SHP77 (cell line): ENCODE measurements around the gene CHRM2.

ENCODE experiments used
- DNase-seq, 2 experiments: peaks; one replicate each; lab custom pipeline; 2025; lab: John Stamatoyannopoulos, UW

CHRM2 gene

DNA sequence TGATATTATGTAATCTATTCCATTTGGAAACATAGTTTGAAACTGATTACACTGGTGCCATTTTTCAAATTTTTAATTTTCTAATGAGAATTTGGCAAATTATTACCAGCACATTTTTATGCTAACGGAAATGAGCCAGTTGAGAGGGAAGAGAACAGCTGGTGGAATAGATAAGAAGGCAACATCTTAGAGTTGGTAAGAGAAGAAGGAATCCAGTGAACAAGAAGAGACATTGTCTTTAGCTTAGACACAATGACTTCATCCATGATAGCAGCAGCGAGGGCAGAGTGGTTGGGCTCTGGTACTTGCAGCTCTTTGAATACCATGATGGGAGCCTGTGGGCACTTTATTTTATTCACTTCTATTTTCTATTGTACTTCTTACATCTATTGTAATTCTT lies 89.6 kb downstream of the CHRM2 start:
- DNase-seq = no peak

DNA sequence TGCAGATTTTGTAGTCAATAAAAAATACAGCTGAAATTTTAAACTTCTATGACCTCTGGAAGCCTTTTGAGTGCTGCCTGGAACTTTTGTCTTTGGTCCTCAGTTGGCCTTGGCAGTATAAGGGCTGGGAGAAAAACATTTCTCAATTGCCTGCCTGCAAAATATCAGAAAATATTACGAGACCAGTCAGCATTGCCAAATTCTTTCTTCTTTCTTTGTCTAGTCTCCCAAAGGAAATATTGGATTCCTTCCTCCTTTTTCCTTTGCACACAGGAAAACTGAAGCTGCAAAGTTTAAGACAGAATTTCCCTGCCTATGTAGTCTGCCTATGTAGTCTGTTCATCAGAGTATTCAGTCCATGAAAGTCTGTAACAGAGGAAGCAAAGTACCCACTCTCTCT lies 95.9 kb downstream of the CHRM2 start:
- no peak for DNase-seq

DNA sequence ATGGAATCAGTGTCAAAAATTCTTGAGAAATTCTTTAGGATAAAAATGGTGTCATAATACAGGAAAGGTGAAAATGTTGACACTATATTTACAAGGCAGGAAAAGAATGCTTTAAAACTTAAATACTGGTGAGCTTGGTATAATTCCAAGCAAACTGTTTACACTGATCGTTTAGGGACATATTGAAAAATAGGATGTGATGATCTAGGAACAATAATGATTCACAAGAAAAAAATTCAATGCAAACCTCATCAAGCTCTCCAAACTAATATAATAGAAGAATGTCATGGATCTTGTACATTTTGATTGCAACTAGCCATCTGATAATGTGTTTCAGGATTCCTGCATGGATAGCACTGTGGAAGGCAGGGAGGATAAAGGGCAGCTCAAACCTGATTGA lies 98.4 kb downstream of the CHRM2 start:
- no peak for DNase-seq

DNA sequence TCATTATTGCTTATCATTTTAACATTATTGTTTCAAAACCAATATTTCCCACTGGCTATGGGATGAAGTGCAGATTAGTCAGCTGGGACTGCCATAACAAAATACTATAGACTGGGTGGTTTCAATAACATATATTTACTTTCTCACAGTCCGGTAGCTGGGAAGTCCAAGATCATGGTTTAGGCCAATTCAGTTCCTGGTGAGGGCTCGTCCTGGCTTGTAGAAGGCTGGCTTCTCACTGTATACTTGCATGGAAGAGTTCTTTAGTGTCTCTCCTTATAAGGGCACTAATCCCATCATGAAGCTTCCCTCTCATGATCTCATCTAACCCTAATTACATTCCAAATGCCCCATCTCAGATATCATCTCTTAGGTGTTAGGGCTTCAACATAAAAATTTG lies 101.3 kb downstream of the CHRM2 start:
- DNase-seq = no peak

DNA sequence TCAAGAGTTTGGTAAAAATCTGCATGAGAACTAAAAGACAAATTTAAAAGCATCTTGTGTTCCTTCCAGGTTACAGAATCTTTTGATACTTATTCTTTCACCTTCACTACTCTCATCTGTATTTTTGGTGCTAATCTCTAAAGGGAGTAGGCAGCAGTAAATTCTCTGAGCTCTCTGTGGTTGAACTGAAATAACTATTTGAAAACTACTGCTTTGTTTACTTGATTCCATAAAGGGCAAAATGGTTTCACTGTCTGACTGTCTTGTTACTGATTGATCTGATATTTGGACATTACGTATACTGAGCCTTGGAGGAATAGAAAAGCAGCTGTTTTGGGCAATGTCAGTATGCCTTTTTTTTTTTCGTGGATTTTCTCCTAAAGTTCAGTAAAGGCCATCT lies 103.3 kb downstream of the CHRM2 start:
- DNase-seq = no peak

DNA sequence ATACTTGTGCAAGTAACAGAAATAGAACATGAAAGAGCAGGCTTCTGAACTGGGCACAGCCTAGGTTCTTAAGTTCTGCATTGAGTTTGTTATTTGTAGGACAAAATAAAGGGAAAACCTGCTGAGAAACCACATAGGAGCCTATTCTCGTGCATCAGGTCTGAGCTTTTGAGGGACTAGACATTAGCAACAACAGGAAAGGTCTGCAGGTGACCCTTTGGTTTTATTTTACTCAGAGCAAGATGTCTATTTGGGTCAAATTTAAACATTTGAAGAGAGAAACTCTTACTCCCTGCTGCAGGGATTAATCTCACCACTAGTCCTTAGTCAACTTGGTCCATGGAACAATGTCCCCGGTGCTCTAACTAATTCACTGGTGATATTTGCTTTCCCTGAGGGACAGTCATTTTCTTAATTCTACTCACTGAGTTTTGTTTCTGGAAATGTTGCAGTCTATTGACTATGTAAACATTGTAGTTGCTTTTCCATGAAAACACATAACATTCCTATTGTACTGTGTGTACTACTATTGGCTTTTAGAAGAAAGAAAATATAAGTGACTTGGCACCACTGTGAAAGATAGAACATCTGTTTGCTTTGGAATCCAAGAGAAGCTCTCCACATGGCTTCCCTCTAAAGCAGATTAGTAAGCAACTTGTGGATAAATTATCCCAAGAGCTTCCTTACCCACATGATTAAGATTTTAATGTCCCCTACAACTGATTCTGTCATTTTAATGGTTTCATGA lies 108.2 kb downstream of the CHRM2 start:
- no peak for DNase-seq

DNA sequence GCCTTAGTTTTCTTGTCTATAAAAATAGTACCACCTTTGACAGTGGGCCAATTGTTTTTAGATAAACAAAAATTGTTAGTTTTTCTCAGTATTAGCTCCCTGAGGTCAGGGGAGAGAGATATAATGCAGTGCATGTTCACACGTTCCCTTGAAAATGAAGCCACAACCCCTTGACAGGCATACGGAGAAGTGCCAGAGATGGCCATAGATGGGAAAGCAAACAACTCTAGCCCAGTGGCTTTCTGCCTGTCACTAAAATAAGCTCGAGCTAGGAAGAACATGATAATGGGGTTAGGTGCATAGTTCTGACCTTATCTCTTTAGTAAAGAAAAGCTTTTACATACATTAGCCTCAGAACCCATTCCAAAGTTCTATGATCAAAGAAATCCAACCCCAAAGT lies 124.9 kb downstream of the CHRM2 start:
- no peak for DNase-seq

DNA sequence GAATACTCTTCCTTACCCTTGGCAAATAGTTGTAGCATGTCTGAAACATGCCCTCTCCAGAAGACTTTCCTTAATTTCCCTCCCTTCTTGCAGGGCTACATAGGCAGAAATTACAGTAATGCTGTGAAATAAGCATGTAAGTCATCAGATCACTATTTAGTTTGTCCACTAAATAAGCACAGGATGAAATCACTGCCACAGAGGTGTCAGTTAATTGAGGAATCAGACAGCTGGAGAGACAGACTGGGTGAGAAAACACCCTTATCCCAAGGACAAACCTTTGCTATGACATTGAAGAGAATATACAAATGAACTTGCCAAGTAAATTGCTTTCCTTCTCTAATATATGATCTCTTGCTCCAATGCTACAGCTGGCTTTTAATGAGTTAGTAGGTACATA lies 129.3 kb downstream of the CHRM2 start:
- no peak for DNase-seq

DNA sequence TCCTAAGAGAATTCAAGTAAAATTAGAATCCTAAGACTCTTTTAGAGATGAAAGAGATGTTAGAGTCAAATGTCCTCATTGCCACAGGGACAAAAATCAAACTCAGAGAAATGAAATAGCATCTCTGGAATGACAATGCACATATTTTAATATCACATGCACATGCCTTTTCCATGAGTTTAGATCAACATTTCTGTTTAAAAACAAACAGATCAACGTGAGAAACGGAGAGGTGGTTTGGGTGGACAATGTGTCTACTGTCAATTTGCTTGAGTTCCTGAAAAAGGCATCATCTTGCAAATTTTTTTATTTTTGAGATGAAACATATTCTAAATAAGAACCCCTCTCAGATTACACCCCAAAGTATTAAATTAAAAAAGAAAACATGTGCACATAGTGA lies 130.0 kb downstream of the CHRM2 start:
- no peak for DNase-seq

DNA sequence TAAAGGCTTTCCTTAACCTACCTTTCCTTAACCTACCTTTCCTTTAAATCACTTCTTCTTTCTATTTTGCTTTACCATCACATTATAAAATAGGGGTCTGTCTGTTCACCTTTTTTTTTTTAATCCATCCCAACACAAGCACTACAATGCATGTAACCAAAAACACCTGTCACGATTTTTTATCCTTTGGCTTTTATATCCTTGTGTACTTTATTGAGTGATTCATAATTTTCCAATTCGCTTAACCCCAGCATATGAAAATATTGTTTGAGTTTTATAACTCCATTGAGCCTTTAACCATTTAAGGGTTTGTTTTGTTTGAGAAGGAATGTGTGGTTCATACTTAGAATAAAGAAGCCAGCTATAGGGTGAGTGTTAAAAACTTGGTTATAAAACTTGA lies 132.2 kb downstream of the CHRM2 start:
- no peak for DNase-seq

DNA sequence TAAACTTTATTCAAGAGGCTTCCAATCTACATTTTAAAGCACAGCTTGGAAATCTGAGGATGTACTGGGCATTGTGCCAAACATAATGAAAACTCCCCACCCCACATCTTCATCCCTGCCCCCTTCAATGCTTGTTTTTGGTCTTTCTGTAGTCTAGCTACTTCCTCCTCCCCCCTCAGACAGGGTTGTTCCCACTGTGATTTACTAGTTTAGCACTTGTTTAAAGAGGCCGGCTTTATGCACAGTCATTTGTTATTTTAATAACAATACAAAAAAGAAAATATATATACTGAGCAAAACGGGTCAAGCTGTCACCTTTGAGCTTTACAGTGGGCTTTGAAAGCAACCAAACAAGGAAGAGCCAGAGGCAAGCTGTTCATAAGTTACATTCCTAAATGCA lies 132.6 kb downstream of the CHRM2 start:
- no peak for DNase-seq

DNA sequence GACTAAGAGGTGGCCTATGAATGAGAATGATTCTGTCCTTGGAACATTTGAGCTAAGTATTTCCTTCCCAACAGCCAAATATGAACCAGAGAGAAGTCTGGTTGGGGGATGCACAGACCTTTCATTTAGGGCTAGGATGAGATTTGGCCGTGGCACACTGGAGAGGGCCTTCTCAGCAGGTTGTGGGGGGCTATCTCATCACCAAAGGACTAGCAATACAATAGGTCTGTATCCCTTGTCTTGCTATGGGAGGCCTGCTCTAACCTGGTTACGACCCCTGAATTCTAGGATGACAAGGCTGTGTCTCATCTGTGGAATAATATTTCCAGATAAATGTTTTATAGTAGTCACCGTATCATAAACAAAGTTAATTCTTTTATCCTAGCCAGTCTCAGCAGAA lies 133.0 kb downstream of the CHRM2 start:
- no peak for DNase-seq

DNA sequence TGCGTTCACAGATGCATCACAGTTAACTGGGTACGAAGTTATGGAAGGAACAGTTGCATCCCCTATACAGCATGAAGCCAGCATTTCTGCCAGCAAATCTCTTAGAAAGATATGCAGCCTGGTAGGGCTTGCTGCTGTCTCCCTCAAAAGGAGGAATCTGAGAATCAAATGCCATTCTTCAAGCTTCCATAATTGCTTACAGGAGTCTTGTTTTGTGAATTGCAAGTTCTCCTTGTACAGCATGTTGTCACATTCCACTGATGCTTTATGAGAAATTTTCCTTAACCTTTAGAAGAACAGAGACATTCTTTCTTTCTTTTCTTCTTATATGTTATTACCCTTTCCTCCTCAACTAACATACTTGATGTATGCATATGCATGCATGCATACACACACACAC lies 134.6 kb downstream of the CHRM2 start:
- no peak for DNase-seq

DNA sequence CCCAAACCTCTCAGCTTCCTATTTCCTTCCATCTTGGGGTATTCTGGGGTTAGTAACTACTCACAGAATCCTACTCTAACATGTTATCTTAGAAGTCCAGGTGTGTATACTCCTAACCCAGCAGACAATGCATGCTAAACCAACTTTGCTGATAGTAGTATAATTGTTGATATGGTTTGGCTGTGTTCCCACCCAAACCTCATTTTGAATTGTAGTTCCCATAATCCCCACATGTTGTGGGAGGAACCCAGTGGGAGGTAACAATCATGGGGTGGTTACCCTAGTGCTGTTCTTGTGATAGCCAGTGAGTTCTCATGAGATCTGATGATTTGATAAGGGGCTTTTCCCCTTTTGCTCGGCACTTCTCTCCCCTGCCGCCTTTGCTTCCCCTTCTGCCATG lies 135.1 kb downstream of the CHRM2 start:
- DNase-seq = no peak

DNA sequence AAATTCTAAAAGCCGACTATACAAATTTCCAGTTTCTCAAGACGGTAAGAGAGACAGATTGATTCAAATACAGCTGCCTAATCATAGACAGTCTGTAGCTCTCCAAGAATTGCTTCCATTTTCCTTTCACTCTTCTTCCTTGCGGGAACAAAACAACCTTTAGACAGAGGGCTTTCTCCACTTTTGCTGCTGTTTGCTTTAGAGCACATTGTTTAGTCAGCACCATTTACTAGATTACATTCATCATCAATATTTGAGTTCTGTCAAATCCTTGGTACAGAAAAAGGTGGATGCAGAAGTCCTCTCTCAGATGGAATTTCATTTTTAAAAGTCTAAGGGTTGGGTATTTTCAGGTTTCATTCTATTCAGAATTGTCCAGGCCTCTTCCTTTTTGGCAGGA lies 137.4 kb downstream of the CHRM2 start:
- DNase-seq = no peak

DNA sequence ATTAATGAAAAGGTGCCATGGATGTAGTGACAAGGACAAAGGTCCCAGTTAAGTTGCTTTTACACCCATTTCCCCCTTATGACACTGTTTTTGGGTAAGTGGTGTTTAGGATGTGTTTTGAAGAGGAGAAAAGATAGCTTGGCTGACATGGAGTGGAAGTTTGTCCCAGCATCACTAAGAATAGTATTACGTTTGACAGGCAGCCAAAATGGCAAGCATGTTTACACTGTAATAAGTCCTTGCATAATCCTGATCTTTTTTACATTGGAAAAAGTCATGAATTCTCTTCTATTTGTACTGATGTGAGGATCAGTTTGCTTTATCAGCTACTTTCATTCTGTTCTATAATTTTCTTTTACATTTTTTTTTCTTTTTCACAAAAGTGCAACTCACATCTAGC lies 137.8 kb downstream of the CHRM2 start:
- DNase-seq = no peak

DNA sequence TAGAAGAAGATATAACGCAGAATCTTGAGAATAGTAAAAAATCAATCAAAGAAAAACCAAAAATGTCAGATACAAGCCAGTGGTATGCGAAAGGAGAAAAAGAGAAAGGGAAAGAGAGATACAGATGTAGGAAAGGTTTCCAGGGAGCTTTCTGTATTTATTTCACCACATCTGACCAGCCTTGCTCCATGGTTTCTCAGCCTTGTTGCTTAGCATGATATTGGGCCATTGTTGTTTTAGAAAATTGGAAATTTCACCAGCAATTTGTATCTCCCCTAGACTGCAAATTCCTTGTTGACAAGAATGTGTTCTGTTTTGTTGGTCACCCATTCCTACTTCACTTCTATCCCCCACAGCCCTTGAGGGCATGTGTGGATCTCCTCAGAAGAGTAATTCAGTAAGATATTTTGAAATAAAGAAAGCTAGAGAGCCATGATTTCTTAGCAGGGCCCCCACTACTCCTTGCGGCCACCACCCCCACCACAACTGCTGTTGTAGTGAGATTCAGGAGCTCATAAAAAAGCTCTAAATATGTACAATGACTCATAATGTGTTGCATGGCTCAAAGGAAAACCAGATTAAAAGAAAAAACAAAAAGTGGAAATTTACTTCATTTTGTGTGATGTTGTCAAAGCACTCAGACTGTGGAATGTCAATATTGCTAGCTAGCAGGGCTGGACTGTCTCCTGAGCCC lies 138.7 kb downstream of the CHRM2 start:
- no peak for DNase-seq

DNA sequence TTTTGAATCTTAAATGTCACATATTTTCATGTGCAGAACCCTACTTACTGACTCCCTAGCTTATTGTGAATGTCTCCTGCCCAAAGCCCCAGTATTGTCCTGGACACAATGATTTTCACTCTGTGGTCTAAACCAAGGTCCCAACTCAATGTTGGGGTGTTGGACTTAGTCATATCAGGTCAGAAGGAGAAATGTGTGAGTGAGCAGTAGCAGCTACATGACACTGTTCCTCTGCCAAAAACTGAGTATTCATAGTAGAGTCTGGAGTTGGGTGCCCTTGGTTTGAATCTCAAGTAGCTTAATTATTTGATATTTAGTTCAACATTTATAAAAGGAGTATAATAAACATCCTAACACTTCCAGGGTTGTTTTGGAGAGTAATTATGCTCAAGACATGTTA lies 141.0 kb downstream of the CHRM2 start:
- no peak for DNase-seq

DNA sequence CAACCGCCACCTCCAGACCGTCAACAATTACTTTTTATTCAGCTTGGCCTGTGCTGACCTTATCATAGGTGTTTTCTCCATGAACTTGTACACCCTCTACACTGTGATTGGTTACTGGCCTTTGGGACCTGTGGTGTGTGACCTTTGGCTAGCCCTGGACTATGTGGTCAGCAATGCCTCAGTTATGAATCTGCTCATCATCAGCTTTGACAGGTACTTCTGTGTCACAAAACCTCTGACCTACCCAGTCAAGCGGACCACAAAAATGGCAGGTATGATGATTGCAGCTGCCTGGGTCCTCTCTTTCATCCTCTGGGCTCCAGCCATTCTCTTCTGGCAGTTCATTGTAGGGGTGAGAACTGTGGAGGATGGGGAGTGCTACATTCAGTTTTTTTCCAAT lies 146.6 kb downstream of the CHRM2 start:
- no peak for DNase-seq

DNA sequence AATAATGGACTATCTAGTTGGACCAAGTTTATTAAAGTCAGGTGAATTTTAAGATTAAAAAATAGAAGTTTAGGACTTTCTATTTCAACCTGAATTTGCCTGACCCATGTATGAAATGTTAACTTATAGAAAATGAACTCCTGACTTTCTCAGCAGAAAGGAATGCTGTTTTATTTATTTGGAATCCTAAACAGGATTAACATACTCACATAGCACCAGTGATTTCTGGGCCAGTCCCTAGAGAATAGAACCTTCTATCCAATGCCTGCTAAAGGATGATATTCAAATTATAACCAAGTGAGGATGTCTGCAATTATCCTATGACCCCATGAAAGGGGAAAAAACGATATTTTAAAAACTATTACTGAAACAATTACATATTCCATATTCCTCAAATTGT lies 148.8 kb downstream of the CHRM2 start:
- DNase-seq = no peak

DNA sequence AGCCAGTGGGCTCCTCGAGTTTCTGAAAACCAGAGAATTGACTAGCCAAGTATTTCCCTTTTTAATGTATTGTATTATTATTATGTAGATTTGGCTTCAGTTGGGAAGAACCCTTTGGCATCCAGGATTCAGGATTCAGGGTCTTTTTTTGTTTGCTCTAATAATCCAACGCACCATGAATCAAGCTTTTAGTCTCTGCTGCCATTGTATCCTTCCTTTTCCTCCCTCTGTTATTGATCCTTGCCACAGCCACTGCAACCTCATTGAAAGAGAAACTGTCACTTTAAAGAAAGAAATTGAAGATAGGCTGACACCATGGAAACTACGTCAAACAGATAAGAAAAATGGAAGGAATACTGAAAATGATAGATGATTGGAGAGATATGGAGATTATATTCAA lies 150.0 kb downstream of the CHRM2 start:
- no peak for DNase-seq

DNA sequence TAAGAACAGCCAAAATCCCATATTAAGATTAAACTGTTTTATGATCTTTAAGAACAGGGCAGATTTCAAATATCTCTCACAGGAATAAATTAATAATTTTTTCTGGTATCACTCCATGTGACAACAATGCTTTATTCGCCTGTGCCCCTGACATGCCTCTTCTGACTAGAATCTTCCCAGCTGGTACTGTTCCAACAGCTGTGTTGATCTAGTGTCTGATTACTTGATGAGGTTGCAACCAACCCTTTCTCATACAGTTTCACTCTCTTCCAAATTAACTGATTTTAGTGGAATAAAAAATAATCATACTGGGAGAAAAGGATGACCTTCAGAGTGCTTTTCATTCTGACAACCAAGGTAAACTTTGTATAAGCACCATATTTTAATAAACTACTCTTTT lies 151.9 kb downstream of the CHRM2 start:
- DNase-seq = peak; percentile 63 to 69

DNA sequence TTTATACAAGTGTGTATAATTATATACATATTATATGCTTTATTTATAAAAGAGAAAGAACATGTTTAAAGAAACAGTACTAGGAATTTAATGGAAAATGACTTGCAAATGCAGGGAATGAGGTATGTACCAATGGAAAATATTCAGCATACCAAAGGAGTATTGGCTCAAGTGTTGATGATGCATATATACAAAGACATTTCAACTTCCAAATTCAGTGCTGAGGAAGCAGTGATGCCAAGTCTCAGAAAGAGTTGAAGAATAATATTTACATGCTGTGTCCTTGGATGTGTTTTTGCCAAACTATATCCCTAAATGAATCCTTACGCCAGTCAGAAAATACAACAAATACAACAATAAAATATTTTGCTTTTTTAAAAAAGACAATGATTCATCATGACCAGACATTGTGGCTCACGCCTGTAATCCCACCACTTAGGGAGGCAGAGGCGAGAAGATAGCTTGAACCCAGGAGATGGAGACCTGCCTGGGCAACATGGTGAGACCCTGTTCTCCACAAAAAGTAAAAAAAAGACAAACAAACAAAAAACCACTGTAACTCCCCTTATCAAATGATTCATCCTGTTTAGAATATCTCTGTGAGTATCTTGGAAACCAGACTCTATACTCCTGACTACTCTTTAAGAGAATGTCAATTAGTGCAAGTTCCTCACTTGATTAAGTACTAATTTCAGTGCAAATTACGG lies 157.2 kb downstream of the CHRM2 start:
- no peak for DNase-seq

DNA sequence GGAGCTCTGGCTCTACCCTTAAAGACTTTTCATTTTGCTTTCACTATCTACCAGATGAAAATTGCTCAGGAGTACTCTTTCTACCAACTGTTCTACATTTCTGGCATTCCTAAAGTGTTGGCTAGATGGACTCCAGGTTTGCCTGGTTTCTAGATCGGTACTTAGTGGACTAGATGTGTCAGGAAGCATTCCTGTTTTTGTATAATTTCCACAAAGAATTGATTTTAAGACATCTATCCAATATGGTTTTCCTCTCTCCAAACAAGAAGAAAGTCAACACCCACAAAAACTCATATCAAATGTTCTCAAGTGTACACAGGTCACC lies 157.7 kb downstream of the CHRM2 start:
- no peak for DNase-seq
